GM15510 (cell line): ENCODE measurements around the gene CTSA.

Experiments
- POLR2A ChIP-seq: IDR thresholded peaks from 3 replicates; pipeline ENCODE4 v1.6.1; 2011; ENCODE audit warnings: borderline replicate concordance; ENCODE audit not compliant: insufficient read length; ENCODE audit errors: extremely low read depth

The CTSA gene

DNA sequence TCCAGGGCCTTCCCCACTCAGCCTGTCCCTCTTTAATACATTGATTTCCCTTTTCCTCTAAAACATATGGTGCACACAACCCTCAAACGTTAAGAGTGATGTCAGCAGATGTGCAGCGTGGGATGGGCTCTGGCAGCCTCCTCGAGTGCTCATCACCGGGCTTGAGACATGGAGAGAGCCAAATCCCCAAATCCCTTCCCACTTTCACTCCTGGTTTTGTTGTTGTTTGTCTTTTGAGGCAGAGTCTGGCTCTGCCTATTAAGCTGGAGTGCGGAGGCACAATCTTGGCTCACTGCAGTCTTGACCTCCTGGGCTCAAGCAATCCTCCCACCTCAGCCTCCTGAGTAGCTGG lies 26.6 kb downstream of the CTSA start:
- TF ChIP-seq POLR2A = no peak

- no peak for TF ChIP-seq POLR2A
These were observed 27.1 kb downstream of the CTSA start for GRCh38 chr20:45918182-45918737.

- TF ChIP-seq POLR2A = no peak
These were observed 27.8 kb downstream of the CTSA start for GRCh38 chr20:45918779-45919537.

DNA sequence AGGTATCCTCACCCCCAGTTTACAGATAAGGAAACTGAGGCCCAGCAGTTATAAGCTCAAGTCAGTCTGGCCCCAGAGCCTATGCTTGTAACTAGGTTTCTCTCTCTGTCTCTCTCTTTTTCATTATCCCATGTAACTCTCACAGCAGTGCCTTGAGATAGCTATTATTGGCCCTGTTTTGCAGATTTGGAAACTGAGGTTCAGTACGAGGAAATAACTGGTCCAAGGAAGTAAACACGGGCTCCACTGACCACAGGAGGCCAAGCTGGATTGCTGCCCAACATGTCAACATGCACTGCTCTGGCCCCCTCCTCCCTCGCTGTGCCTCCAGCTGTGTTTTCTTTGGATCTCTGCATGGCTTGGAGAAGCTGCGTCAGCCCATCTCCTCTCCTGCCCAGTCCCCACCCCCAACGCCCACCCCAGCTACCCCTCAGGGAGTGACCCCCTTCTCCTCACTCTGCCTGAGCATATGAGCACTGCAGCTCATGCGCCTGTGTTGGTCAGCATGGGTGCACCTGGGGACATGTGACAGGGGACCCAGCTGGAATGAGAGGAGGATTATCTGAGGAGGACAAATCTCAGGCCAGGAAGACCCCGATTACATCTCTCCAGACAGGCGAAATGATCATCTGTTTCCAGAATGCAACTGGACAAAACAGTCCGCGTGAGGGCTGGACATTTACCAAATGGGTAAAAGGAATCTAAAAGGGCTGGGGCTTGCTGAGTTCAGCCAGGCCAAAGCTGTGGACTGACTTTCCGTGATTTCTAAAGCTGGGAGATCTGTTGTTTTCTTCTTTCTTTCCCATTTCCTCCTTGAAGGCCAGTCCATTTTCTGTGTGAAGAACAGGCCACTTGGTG lies 28.6 kb downstream of the CTSA start:
- no peak for TF ChIP-seq POLR2A

GRCh38 chr20:45920462-45921336 lies 29.6 kb downstream of the CTSA start:
- TF ChIP-seq POLR2A = no peak

GRCh38 chr20:45921337-45922189 lies 30.4 kb downstream of the CTSA start:
- TF ChIP-seq POLR2A = no peak

DNA sequence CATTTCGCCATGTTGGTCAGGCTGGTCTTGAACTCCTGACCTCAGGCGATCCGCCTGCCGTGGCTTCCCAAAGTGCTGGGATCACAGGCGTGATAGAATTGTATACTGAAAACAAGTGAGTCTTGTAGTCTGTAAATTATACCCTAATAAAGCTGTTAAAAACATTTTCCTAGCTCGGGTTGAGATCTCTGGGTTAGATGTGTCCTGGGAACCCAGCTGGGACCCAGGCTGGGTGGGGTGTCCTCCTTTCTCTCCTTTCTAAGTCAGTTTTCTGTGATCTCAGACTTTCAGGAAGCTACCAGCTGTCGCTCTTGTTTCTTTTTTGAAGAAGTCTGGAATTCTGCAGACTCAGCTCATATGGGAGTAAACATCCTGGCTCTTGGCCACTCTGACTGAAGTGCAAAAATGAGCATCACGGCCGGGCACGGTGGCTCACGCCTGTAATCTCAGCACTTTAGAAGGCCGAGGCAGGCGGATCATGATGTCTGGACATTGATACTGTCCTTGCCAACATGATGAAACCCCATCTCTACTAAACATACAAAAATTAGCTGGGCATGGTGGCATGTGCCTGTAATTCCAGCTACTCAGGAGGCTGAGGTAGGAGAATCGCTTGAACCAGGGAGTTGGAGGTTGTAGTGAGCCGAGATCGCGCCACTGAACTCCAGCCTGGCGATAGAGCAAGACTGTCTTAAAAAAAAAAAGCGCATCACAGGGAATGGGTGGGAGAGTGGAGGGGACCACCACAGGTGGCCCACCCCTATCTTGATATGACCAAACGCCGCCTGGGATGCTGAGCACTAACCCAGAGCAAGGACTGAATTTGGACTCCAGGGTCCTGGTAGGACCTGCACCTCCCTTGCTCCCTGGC lies 33.5 kb downstream of the CTSA start:
- TF ChIP-seq POLR2A = no peak

GRCh38 chr20:45925821-45926506 lies 34.8 kb downstream of the CTSA start:
- no peak for TF ChIP-seq POLR2A

DNA sequence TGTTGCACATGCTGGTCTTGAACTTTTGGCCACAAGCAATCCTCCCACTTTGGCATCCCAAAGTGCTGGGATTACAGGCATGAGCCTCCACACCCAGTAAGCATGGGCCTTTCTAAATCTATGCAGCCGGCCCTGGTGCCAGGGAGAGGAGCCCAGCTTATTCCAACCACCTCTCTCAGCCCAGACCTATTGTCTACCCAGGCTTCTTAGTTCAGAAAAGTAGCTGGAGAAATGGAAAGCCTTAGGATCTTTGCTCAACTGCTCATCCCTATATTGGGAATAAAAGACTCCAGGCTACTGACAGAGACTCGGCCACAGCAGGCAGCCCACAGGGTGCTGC lies 35.6 kb downstream of the CTSA start:
- no peak for TF ChIP-seq POLR2A

DNA sequence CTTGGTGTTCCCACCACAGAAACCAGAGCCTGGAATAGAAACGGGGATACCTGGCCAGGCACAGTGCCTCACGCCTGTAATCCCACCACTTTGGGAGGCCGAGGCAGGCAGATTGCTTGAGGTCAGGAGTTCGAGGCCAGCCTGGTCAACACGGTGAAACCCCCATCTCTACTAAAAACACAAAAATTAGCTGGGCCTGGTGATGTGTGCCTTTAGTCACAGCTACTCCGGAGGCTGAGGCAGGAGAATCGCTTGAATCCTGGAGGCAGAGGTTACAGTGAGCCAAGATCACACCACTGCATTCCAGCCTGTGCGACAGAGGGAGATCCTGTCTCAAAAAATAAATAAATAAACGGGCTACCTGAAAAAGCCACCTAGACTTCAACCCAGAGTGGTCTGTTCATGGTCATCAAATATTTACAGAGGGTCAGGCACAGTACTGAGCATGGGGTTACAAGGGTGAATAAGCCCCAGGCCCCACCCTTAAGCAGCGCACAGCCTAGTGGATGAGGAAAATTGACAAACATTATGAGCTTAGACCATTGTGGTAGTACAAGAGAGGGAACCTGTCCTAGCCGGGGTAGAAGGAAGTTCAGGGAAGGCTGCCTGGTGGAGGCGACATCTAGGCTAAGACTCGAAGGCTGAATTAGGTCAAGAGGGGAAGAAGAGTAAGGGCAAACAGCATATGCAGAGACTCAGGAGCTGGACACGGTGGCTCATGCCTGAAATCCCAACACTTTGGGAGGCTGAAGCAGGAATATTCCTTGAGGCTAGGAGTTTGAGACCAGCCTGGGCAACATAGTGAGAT lies 36.1 kb downstream of the CTSA start:
- no peak for TF ChIP-seq POLR2A

- peak; percentile 45 for TF ChIP-seq POLR2A
These were observed 42.3 kb downstream of the CTSA start for GRCh38 chr20:45933266-45934045.
